ENCODE results near the gene GNGT2.
A peak's percentile ranks its signal among the peaks of the same experiment; 100 is the strongest.
"Not testable (repeated sequence)": the region's sequence is repeated elsewhere in the genome, so short reads cannot be mapped to it uniquely, and the experiment has no call there.

GNGT2 gene

GRCh38 chr17:49180303-49180702 is 30.1 kb downstream of the GNGT2 start:
- H3K4me1 ChIP-seq (ENCODE audit: control insufficient read depth in 2 of 2, insufficient read depth in 2 of 2, low read length in 2 of 2) = no peaks in the 10 kb centered on the region
- no peak overlapping the region for H3K4me3 ChIP-seq (ENCODE audit: low read length in 2 of 2)
- H3K27me3 ChIP-seq (ENCODE audit: control insufficient read depth in 2 of 2, insufficient read depth in 2 of 2, low read length in 2 of 2) = no peaks in the 10 kb centered on the region
- H3K9ac ChIP-seq (ENCODE audit: low read depth in 1 of 2, low read length in 2 of 2) = no peak overlapping the region
- no peaks in the 10 kb centered on the region for H3K36me3 ChIP-seq (ENCODE audit: control insufficient read depth in 2 of 2, insufficient read depth in 2 of 2, low read length in 2 of 2)
- no peak overlapping the region for H3K27ac ChIP-seq (ENCODE audit: low read depth in 2 of 2, low read length in 2 of 2)
- H3K9me3 ChIP-seq (ENCODE audit: control insufficient read depth in 2 of 2, low read length in 2 of 2) = peaks cover 6 to 11% of the 10 kb centered on the region in 2 donors

GRCh38 chr17:49175978-49176377 is 34.4 kb downstream of the GNGT2 start:
- H3K27ac ChIP-seq (ENCODE audit: low read depth in 2 of 2, low read length in 2 of 2); H3K4me1 ChIP-seq (ENCODE audit: control insufficient read depth in 2 of 2, insufficient read depth in 2 of 2, low read length in 2 of 2); H3K36me3 ChIP-seq (ENCODE audit: control insufficient read depth in 2 of 2, insufficient read depth in 2 of 2, low read length in 2 of 2); H3K27me3 ChIP-seq (ENCODE audit: control insufficient read depth in 2 of 2, insufficient read depth in 2 of 2, low read length in 2 of 2); H3K4me3 ChIP-seq (ENCODE audit: low read length in 2 of 2); H3K9ac ChIP-seq (ENCODE audit: low read depth in 1 of 2, low read length in 2 of 2): not testable (repeated sequence)
- peaks cover 6 to 12% of the 10 kb centered on the region in 2 donors for H3K9me3 ChIP-seq (ENCODE audit: control insufficient read depth in 2 of 2, low read length in 2 of 2)

- H3K4me3 ChIP-seq (ENCODE audit: low read length in 2 of 2); H3K27me3 ChIP-seq (ENCODE audit: control insufficient read depth in 2 of 2, insufficient read depth in 2 of 2, low read length in 2 of 2); H3K36me3 ChIP-seq (ENCODE audit: control insufficient read depth in 2 of 2, insufficient read depth in 2 of 2, low read length in 2 of 2); H3K4me1 ChIP-seq (ENCODE audit: control insufficient read depth in 2 of 2, insufficient read depth in 2 of 2, low read length in 2 of 2); H3K9ac ChIP-seq (ENCODE audit: low read depth in 1 of 2, low read length in 2 of 2); H3K9me3 ChIP-seq (ENCODE audit: control insufficient read depth in 2 of 2, low read length in 2 of 2); H3K27ac ChIP-seq (ENCODE audit: low read depth in 2 of 2, low read length in 2 of 2): not testable (repeated sequence)
These were observed 39.7 kb downstream of the GNGT2 start for GRCh38 chr17:49170711-49171110.

GRCh38 chr17:49170216-49170615 is 40.2 kb downstream of the GNGT2 start:
- Histone ChIP-seq H3K9me3 (ENCODE audit: control insufficient read depth in 2 of 2, low read length in 2 of 2) (no peaks in the 10 kb centered on the region), H3K36me3 (ENCODE audit: control insufficient read depth in 2 of 2, insufficient read depth in 2 of 2, low read length in 2 of 2) (peaks cover 4 to 5% of the 10 kb centered on the region in 2 donors), H3K27ac (ENCODE audit: low read depth in 2 of 2, low read length in 2 of 2) (no peak overlapping the region), H3K9ac (ENCODE audit: low read depth in 1 of 2, low read length in 2 of 2) (no peak overlapping the region), H3K27me3 (ENCODE audit: control insufficient read depth in 2 of 2, insufficient read depth in 2 of 2, low read length in 2 of 2) (peaks cover 4% of the 10 kb centered on the region in 2 donors), H3K4me1 (ENCODE audit: control insufficient read depth in 2 of 2, insufficient read depth in 2 of 2, low read length in 2 of 2) (no peaks in the 10 kb centered on the region), H3K4me3 (ENCODE audit: low read length in 2 of 2) (no peak overlapping the region)

GRCh38 chr17:49168706-49169105 is 41.7 kb downstream of the GNGT2 start:
- Histone ChIP-seq H3K36me3 (ENCODE audit: control insufficient read depth in 2 of 2, insufficient read depth in 2 of 2, low read length in 2 of 2) (peaks cover 5 to 7% of the 10 kb centered on the region in 2 donors), H3K27ac (ENCODE audit: low read depth in 2 of 2, low read length in 2 of 2) (no peak overlapping the region), H3K9ac (ENCODE audit: low read depth in 1 of 2, low read length in 2 of 2) (no peak overlapping the region), H3K27me3 (ENCODE audit: control insufficient read depth in 2 of 2, insufficient read depth in 2 of 2, low read length in 2 of 2) (peaks cover 4% of the 10 kb centered on the region in 2 donors), H3K4me3 (ENCODE audit: low read length in 2 of 2) (no peak overlapping the region), H3K9me3 (ENCODE audit: control insufficient read depth in 2 of 2, low read length in 2 of 2) (no peaks in the 10 kb centered on the region), H3K4me1 (ENCODE audit: control insufficient read depth in 2 of 2, insufficient read depth in 2 of 2, low read length in 2 of 2) (no peaks in the 10 kb centered on the region)

- no peaks in the 10 kb centered on the region for H3K4me1 ChIP-seq (ENCODE audit: control insufficient read depth in 2 of 2, insufficient read depth in 2 of 2, low read length in 2 of 2)
- H3K4me3 ChIP-seq (ENCODE audit: low read length in 2 of 2) = no peak overlapping the region
- no peaks in the 10 kb centered on the region for H3K9me3 ChIP-seq (ENCODE audit: control insufficient read depth in 2 of 2, low read length in 2 of 2)
- H3K36me3 ChIP-seq (ENCODE audit: control insufficient read depth in 2 of 2, insufficient read depth in 2 of 2, low read length in 2 of 2) = peaks cover 7 to 10% of the 10 kb centered on the region in 2 donors
- H3K27me3 ChIP-seq (ENCODE audit: control insufficient read depth in 2 of 2, insufficient read depth in 2 of 2, low read length in 2 of 2) = peaks cover 4% of the 10 kb centered on the region in 2 donors
- H3K27ac ChIP-seq (ENCODE audit: low read depth in 2 of 2, low read length in 2 of 2) = no peak overlapping the region
- no peak overlapping the region for H3K9ac ChIP-seq (ENCODE audit: low read depth in 1 of 2, low read length in 2 of 2)
These were observed 45.2 kb downstream of the GNGT2 start for GRCh38 chr17:49165143-49165542.

- H3K36me3 ChIP-seq (ENCODE audit: control insufficient read depth in 2 of 2, insufficient read depth in 2 of 2, low read length in 2 of 2) = peaks cover 7 to 9% of the 10 kb centered on the region in 2 donors
- no peaks in the 10 kb centered on the region for H3K4me1 ChIP-seq (ENCODE audit: control insufficient read depth in 2 of 2, insufficient read depth in 2 of 2, low read length in 2 of 2)
- H3K9me3 ChIP-seq (ENCODE audit: control insufficient read depth in 2 of 2, low read length in 2 of 2) = no peaks in the 10 kb centered on the region
- H3K27ac ChIP-seq (ENCODE audit: low read depth in 2 of 2, low read length in 2 of 2) = no peak overlapping the region
- no peak overlapping the region for H3K4me3 ChIP-seq (ENCODE audit: low read length in 2 of 2)
- H3K27me3 ChIP-seq (ENCODE audit: control insufficient read depth in 2 of 2, insufficient read depth in 2 of 2, low read length in 2 of 2) = peaks cover under 1 to 2% of the 10 kb centered on the region in 2 donors
- H3K9ac ChIP-seq (ENCODE audit: low read depth in 1 of 2, low read length in 2 of 2) = no peak overlapping the region
These were observed 47.5 kb downstream of the GNGT2 start for GRCh38 chr17:49162866-49163265.

- H3K9ac ChIP-seq (ENCODE audit: low read depth in 1 of 2, low read length in 2 of 2) = no peak overlapping the region
- no peaks in the 10 kb centered on the region for H3K4me1 ChIP-seq (ENCODE audit: control insufficient read depth in 2 of 2, insufficient read depth in 2 of 2, low read length in 2 of 2)
- no peaks in the 10 kb centered on the region for H3K9me3 ChIP-seq (ENCODE audit: control insufficient read depth in 2 of 2, low read length in 2 of 2)
- H3K36me3 ChIP-seq (ENCODE audit: control insufficient read depth in 2 of 2, insufficient read depth in 2 of 2, low read length in 2 of 2) = peaks cover 0 to 20% of the 10 kb centered on the region in 2 donors
- H3K27me3 ChIP-seq (ENCODE audit: control insufficient read depth in 2 of 2, insufficient read depth in 2 of 2, low read length in 2 of 2) = peaks cover 2 to 5% of the 10 kb centered on the region in 2 donors
- no peak overlapping the region for H3K4me3 ChIP-seq (ENCODE audit: low read length in 2 of 2)
- H3K27ac ChIP-seq (ENCODE audit: low read depth in 2 of 2, low read length in 2 of 2) = peak overlapping the region in 1 of 2 donors; percentile 20
These were observed 52.6 kb downstream of the GNGT2 start for GRCh38 chr17:49157784-49158183.

GRCh38 chr17:49156256-49156655 is 54.1 kb downstream of the GNGT2 start:
- Histone ChIP-seq H3K36me3 (ENCODE audit: control insufficient read depth in 2 of 2, insufficient read depth in 2 of 2, low read length in 2 of 2) (peaks cover 0 to 20% of the 10 kb centered on the region in 2 donors), H3K9me3 (ENCODE audit: control insufficient read depth in 2 of 2, low read length in 2 of 2) (no peaks in the 10 kb centered on the region), H3K27me3 (ENCODE audit: control insufficient read depth in 2 of 2, insufficient read depth in 2 of 2, low read length in 2 of 2) (peaks cover 2 to 5% of the 10 kb centered on the region in 2 donors), H3K4me3 (ENCODE audit: low read length in 2 of 2) (no peak overlapping the region), H3K27ac (ENCODE audit: low read depth in 2 of 2, low read length in 2 of 2) (no peak overlapping the region), H3K4me1 (ENCODE audit: control insufficient read depth in 2 of 2, insufficient read depth in 2 of 2, low read length in 2 of 2) (no peaks in the 10 kb centered on the region), H3K9ac (ENCODE audit: low read depth in 1 of 2, low read length in 2 of 2) (no peak overlapping the region)

Measured in mucosa of rectum (tissue), 2 donors.